ENCODE data around the gene NAT8L. TPM values are rescaled to one million over a fixed set of nuclear protein-coding genes. Genes with fewer than 3 reads are reported as not detected.

NAT8L gene
- total RNA-seq, 1 donor from 2014 or later = 2.0 TPM

DNA sequence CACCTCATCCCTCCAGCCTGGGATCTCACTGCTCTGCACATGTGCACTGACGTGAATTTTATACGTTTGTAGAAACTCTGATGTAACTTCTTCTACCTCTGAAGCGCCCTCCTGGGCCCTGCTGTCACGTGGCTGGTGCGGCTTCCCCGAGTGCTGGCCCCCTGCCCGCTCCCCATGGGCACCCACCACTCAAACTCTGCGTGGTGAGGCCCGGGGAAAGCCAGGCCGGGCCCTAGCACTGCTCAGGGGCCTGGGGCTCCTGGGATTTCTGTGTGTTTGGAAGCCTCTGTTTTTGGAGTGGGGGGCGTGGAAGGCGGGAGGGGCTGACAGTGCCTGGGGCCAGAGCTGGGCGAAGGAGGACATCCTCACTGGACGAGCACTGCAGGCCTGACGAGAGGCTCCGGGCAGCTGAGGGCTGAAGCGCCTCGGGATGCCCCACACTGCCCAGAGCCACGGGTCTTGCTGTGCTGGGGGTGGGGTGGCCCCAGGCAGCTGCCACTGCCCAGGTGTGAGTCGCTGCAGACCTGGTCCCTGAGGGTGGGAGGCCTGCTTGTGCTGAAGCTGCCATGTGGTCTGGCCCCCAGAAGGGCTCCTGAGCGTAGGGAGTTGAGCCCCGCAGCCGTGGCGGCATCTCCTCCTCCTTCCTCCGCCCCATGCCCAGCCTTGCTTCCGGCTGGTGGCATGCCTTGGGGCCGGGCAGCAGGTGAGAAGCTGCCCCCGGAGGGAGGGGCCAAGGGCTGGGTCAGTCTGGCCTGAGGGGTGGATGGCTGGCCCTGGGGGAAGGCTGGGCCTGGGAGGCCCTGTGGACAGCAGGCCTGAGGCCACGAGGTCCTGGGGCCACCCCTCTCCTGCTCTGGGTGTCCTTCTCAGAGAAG is 7.7 kb downstream of the NAT8L start:
- H3K4me3 ChIP-seq (ENCODE audit: low read depth, low read length) = no peak overlapping the region
- DNase-seq (ENCODE audit: low read depth) = no peak
- TF ChIP-seq, protein P1, sequence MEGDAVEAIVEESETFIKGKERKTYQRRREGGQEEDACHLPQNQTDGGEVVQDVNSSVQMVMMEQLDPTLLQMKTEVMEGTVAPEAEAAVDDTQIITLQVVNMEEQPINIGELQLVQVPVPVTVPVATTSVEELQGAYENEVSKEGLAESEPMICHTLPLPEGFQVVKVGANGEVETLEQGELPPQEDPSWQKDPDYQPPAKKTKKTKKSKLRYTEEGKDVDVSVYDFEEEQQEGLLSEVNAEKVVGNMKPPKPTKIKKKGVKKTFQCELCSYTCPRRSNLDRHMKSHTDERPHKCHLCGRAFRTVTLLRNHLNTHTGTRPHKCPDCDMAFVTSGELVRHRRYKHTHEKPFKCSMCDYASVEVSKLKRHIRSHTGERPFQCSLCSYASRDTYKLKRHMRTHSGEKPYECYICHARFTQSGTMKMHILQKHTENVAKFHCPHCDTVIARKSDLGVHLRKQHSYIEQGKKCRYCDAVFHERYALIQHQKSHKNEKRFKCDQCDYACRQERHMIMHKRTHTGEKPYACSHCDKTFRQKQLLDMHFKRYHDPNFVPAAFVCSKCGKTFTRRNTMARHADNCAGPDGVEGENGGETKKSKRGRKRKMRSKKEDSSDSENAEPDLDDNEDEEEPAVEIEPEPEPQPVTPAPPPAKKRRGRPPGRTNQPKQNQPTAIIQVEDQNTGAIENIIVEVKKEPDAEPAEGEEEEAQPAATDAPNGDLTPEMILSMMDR (conservative IDR thresholded peaks at IDR 0.05; ENCODE audit: low read depth, low read length) = no peak

DNA sequence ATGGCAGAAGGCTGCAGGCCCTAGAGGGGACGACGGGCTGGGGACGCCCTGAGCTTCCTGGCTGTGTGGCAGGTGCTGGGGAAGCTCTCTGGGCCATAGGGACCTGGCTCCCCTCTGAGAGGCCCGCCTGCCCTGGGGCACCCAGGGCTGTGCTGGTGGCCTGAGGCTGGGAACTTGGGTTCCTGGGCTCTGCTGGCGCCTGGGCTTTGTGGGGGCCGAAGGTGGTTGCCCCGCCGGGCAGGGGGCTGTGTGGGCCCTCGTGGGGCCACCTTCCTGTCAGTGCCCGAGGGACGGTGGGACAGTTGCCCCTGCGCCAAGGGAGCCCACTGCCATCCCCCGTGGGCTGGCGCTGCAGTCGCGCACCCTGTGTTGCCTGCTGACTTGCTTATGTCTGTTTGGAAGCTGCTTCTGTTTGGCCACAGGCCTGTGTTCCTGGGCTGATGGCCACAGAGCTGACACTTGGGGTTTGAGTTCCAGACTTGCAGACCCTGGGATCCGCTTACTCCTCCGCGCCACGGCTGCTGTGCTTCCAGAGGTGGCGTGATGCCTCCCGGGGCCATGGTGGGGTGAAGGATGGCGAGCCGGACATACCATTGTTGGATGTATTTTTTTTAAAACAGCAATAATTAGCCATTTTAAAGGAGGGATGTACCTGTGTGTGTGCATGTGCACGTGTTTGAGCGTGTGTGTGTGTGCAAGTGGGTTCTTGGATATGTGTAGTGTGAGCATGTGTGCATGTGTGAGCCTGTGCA is 8.5 kb downstream of the NAT8L start:
- no peak overlapping the region for H3K4me3 ChIP-seq (ENCODE audit: low read depth, low read length)
- DNase-seq (ENCODE audit: low read depth) = no peak
- TF ChIP-seq, protein P1 (conservative IDR thresholded peaks at IDR 0.05; ENCODE audit: low read depth, low read length) = no peak

DNA sequence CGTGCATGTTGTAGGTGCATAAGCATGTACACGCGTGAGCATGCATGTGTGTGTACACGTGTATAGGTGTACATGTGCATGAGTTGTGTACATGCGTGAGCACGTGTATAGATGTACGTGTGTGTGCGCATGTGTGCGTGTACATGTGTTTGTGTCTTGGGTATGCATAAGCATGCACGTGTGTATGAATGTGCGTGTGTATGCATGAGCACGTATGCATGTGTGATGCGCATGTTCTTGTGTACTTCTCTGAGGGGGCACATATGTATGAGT is 9.0 kb downstream of the NAT8L start:
- H3K4me3 ChIP-seq (ENCODE audit: low read depth, low read length) = no peak overlapping the region
- TF ChIP-seq, protein P1 (conservative IDR thresholded peaks at IDR 0.05; ENCODE audit: low read depth, low read length) = no peak
- DNase-seq (ENCODE audit: low read depth) = no peak

DNA sequence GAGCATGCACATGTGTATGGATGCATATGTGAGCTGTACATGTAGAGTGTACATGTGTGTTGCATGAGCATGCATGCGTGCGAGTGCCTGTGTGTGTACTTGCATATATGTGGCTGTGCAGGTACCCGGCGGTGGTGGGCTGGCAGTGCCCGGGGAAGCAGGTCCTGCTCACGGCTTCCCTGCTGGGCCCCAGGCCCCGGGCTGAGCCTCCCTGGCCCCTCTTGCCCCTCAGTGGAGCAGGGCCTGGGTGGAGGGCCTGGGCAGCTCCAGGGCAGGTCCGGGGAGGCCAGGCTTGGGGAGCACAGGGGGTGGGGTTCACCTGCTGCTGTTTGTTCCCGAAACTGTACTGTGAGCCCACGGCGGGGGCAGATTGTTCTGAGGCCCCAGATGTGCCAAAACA is 9.4 kb downstream of the NAT8L start:
- TF ChIP-seq, protein P1 (conservative IDR thresholded peaks at IDR 0.05; ENCODE audit: low read depth, low read length) = no peak
- no peak overlapping the region for H3K4me3 ChIP-seq (ENCODE audit: low read depth, low read length)
- DNase-seq (ENCODE audit: low read depth) = no peak

DNA sequence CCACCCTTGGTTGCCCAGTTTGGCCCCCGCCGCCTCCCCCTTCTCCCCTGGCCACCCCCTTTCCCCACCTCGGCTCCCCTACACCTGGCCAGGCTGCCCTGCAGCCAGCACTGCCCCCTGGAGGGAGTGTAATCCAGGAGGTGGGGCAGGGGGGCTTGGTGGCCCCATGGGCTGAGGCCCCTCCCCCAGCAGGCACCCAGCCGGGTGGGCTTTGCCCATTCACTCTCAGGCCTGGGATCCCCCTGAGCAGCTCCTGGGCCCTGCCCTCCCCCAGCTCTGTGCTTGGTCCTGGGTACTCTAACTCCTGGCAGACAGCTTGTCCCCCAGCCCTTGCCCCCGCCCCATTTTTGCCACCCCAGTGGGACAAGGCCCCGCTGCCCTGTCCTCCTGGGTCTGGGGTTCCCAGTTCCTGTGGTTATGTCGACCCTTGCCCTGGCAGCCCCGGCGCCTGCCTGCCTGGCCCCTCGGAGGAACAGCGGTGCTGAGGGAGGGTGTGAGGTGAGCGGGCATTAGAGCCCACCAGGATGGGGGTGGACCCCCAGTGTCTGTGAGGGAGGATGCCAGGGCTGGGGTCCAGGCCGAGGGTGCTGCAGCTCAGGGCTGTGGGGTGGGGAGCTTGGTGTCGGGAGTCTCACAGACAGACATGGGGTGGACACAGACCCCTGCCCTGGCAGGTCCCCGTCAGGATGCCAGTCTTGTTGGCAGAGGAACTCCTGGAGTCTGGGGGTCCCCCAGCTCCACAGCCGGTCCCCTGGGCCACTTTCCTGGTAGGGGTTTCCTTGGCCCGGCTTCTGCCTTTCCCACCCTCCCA is 10.2 kb downstream of the NAT8L start:
- H3K4me3 ChIP-seq (ENCODE audit: low read depth, low read length) = no peak overlapping the region
- DNase-seq (ENCODE audit: low read depth) = no peak
- TF ChIP-seq, protein P1 (conservative IDR thresholded peaks at IDR 0.05; ENCODE audit: low read depth, low read length) = no peak

DNA sequence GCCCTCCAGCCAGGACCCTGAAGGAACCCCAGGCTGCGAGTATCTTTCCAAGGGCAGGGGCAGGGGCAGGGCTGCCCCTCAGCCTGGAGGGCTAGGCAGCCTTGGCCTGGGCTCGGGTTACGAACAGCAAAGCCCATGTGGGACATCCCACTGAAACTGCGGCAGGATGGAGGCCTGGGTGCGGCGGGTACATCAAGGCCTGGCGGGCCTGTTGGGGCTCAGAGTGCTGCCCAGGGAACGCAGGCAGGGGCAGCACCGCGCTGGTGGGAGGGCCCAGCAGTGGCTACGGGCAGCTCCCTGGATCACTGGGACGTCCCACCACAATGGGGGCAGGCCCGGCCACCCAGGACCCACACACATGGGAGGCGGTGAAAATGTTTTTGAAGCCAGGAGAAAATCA is 10.9 kb downstream of the NAT8L start:
- DNase-seq (ENCODE audit: low read depth) = no peak
- no peak overlapping the region for H3K4me3 ChIP-seq (ENCODE audit: low read depth, low read length)
- TF ChIP-seq, protein P1 (conservative IDR thresholded peaks at IDR 0.05; ENCODE audit: low read depth, low read length) = no peak

Measured in epithelial cell of proximal tubule (primary cell).